Prostate gland (tissue), 2 donors: Measurements from ENCODE around the gene INO80D. TPM values are rescaled to one million over a fixed set of nuclear protein-coding genes. Genes with fewer than 3 reads are reported as not detected.

Experiments
- DNase-seq: peaks from one replicate; pipeline ENCODE4 v3.0.0-alpha.2; 2019; ENCODE audit warnings: low spot score
- H3K27ac ChIP-seq, 2 donors: fragments of 200-600 bp; sonication (generic); 2 replicates each; pipeline ENCODE4 v1.5.1; 2017 to 2019
- H3K27me3 ChIP-seq: fragments of 200-600 bp; sonication (generic); replicated peaks from 2 replicates; pipeline ENCODE4 v1.5.1; 2019; ENCODE audit not compliant: insufficient read depth
- H3K36me3 ChIP-seq, 2 donors: fragments of 200-600 bp; sonication (generic); 1 replicate in 1 of 2; 2 replicates in 1 of 2; pipeline versions ENCODE4 v1.5.1 to v1.8.1; 2017 to 2019
- H3K4me1 ChIP-seq: fragments of 200-600 bp; sonication (generic); replicated peaks from 2 replicates; pipeline ENCODE4 v1.5.1; 2019
- H3K4me3 ChIP-seq, 2 donors: fragments of 200-600 bp; sonication (generic); 2 replicates each; pipeline ENCODE4 v1.5.1; 2017 to 2019
- H3K9me3 ChIP-seq: fragments of 200-600 bp; sonication (generic); 2 replicates; pipeline ENCODE4 v1.5.1; 2017
- CTCF ChIP-seq, 4 experiments: fragments of 200-600 bp in 2 of 4; fragments of 450-650 bp in 2 of 4; sonication (generic) in 2 of 4; IDR thresholded peaks; 1 replicate in 3 of 4; 2 replicates in 1 of 4; pipeline ENCODE4 v1.5.1; 2016 to 2019; ENCODE audit warnings: antibody characterized with exemption in 4 of 4, mild to moderate bottlenecking in 2 of 4, moderate library complexity in 2 of 4
- POLR2A ChIP-seq: fragments of 450-650 bp; IDR thresholded peaks from one replicate; pipeline ENCODE4 v1.6.1; 2016; ENCODE audit warnings: antibody characterized with exemption, mild to moderate bottlenecking
- POLR2AphosphoS5 ChIP-seq: sonication (generic); formaldehyde crosslinking; IDR thresholded peaks from one replicate; pipeline ENCODE4 v1.6.1; 2017; ENCODE audit warnings: antibody characterized with exemption
- WGBS: methylation state at CpG from one replicate; pipeline ENCODE4 v1.1.5; 2018; 5-methylcytosine and 5-hydroxymethylcytosine counted together
- intact Hi-C: fragments of 100-400 bp; cut with DNase I; formaldehyde crosslinking; loops from one replicate; pipeline ENCODE4 v1.14.2; 2022
- total RNA-seq, 2 donors: library from RNA; depleted of rRNA; stranded (reverse); fragments of >200 nt; gene quantifications; one replicate each; pipeline ENCODE4 v1.1.0, GENCODE V29; 2016

Gene INO80D
- total RNA-seq, 2 donors from 2014 or later, result 11.7 to 32.8 TPM

- no peak for DNase-seq
- intact Hi-C loops, result no loop called here
- Histone ChIP-seq H3K27me3 (no peaks in the 10 kb centered on the region), H3K27ac (no peak overlapping the region), H3K4me1 (no peaks in the 10 kb centered on the region), H3K36me3 (peaks cover 7 to 12% of the 10 kb centered on the region in 2 donors), H3K9me3 (no peaks in the 10 kb centered on the region), H3K4me3 (no peak overlapping the region)
- TF ChIP-seq CTCF (IDR thresholded peaks at IDR 0.05) (no peak), POLR2AphosphoS5 (no peak), POLR2A (no peak)
- 100% methylated on average over 1 of the region's 1 CpG for WGBS
Measured at GRCh38 chr2:206000776-206001175, 85.2 kb downstream of the INO80D start.

DNA sequence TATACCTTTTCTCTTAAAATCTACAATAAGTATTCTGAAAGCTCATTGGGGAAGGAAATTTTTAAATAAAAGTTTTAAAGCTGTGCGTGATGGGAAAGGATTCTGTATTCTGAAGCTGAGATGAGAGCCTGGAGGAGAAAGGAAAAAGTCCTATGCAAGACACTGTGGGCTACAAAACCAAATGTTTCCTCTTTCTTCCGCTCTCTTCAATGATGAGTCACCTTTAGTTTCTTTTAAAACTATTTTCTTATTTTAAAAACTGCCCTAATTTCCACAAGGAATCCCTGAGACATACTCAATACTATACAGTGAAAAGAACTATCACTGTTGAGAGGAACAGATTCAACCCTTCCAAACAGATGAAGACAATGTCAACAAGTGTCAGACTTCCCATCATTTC, 87.4 kb downstream of the INO80D start:
- intact Hi-C loops, result no loop called here
- TF ChIP-seq POLR2AphosphoS5, result no peak
- TF ChIP-seq CTCF (IDR thresholded peaks at IDR 0.05), result no peak
- TF ChIP-seq POLR2A, result no peak
- Histone ChIP-seq H3K9me3 (no peaks in the 10 kb centered on the region), H3K4me1 (no peaks in the 10 kb centered on the region), H3K4me3 (no peak overlapping the region), H3K27me3 (no peaks in the 10 kb centered on the region), H3K36me3 (no peaks in the 10 kb centered on the region), H3K27ac (no peak overlapping the region)
- DNase-seq, result no peak
- 92% methylated on average over 2 of the region's 2 CpGs for WGBS

- Histone ChIP-seq H3K36me3 (no peaks in the 10 kb centered on the region), H3K4me1 (no peaks in the 10 kb centered on the region), H3K27ac (no peak overlapping the region), H3K9me3 (no peaks in the 10 kb centered on the region), H3K27me3 (no peaks in the 10 kb centered on the region), H3K4me3 (no peak overlapping the region)
- DNase-seq, result no peak
- TF ChIP-seq POLR2AphosphoS5 (no peak), POLR2A (no peak), CTCF (IDR thresholded peaks at IDR 0.05) (no peak)
- intact Hi-C loops, result no loop called here
Measured at GRCh38 chr2:205996161-205996560, 89.8 kb downstream of the INO80D start.

DNA sequence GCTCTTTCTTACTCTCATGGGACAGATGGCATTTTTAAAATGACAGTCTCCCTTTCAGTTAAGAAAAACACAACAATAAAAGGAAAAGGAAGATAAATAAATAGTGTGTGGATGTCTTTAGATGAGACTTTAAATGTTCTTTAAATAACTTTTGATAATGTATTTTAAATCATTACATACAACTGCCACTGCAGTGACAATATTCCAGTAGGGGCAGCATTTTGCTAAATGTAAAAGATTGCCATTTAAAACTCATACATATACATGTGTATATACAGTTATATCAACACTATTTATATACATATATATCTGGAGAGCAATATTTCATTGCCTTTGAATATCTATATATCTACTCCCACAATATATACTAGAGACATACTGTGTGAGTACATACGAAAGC, 90.7 kb downstream of the INO80D start:
- no peaks in the 10 kb centered on the region for H3K9me3 ChIP-seq
- no peak overlapping the region for H3K27ac ChIP-seq
- H3K4me3 ChIP-seq, result no peak overlapping the region
- intact Hi-C loops, result no loop called here
- TF ChIP-seq CTCF (IDR thresholded peaks at IDR 0.05) (no peak), POLR2AphosphoS5 (no peak), POLR2A (no peak)
- 89% methylated on average over 1 of the region's 1 CpG for WGBS
- H3K27me3 ChIP-seq, result no peaks in the 10 kb centered on the region
- H3K36me3 ChIP-seq, result no peaks in the 10 kb centered on the region
- DNase-seq, result no peak
- no peaks in the 10 kb centered on the region for H3K4me1 ChIP-seq

- H3K9me3 ChIP-seq, result no peaks in the 10 kb centered on the region
- intact Hi-C loops, result no loop called here
- H3K4me3 ChIP-seq, result no peak overlapping the region
- H3K4me1 ChIP-seq, result no peaks in the 10 kb centered on the region
- H3K27me3 ChIP-seq, result no peaks in the 10 kb centered on the region
- TF ChIP-seq POLR2A (no peak), CTCF (IDR thresholded peaks at IDR 0.05) (no peak), POLR2AphosphoS5 (no peak)
- H3K27ac ChIP-seq, result no peak overlapping the region
- H3K36me3 ChIP-seq, result no peaks in the 10 kb centered on the region
- 49% methylated on average over 2 of the region's 2 CpGs for WGBS
- DNase-seq, result no peak
Measured at GRCh38 chr2:205994344-205994743, 91.6 kb downstream of the INO80D start.
